PC-9 (cell line): ENCODE results near the gene EPB41. TPM values are rescaled to one million over a fixed set of nuclear protein-coding genes. Genes with fewer than 3 reads are reported as not detected.

Source experiments
- BruUV-seq: library from RNA; stranded (reverse); fragments of 400-500 nt; replicated peaks from 2 replicates; lab custom pipeline; 2021; lab: Mats Ljungman, UMichigan
- CTCF ChIA-PET: fragments of 300-600 bp; sonication (Branson Sonifier 250); formaldehyde crosslinking; loops from one replicate; lab custom pipeline; 2022; ENCODE audit warnings: antibody characterized with exemption; lab: Charles Lee
- POLR2A ChIA-PET: fragments of 300-600 bp; sonication (Branson Sonifier 250); formaldehyde crosslinking; loops from one replicate; lab custom pipeline; 2022; ENCODE audit warnings: antibody characterized with exemption; ENCODE audit not compliant: unreplicated experiment; lab: Charles Lee
- DNase-seq, 2 experiments: peaks; one replicate each; pipeline versions ENCODE4 v3.0.0 to v3.0.0-alpha.2; 2015 to 2022; ENCODE audit warnings: mixed read lengths in 1 of 2
- H2AFZ ChIP-seq: fragments of 200-600 bp; sonication (generic); 2 replicates; pipeline ENCODE4 v1.8.1; 2017; ENCODE audit warnings: antibody characterized with exemption
- H3F3A ChIP-seq: fragments of 200-600 bp; sonication (generic); 2 replicates; pipeline ENCODE4 v1.8.1; 2017; ENCODE audit warnings: antibody characterized with exemption, mild to moderate bottlenecking, low read depth; ENCODE audit not compliant: insufficient read depth
- H3K27ac ChIP-seq: fragments of 200-600 bp; sonication (generic); 2 replicates; pipeline ENCODE4 v1.6.1; 2016; ENCODE audit warnings: mixed run types
- H3K27me3 ChIP-seq: fragments of 200-600 bp; sonication (generic); 2 replicates; pipeline ENCODE4 v1.6.1; 2016; ENCODE audit warnings: low read depth, mixed run types; ENCODE audit not compliant: insufficient read depth
- H3K36me3 ChIP-seq: fragments of 200-600 bp; sonication (generic); 2 replicates; pipeline ENCODE4 v1.6.1; 2016; ENCODE audit warnings: low read depth, mixed run types
- H3K4me1 ChIP-seq: fragments of 200-600 bp; sonication (generic); replicated peaks from 2 replicates; pipeline ENCODE4 v1.6.1; 2016; ENCODE audit warnings: mixed run types; ENCODE audit not compliant: insufficient read depth
- H3K4me2 ChIP-seq: fragments of 200-600 bp; sonication (generic); 2 replicates; pipeline ENCODE4 v1.6.1; 2017; ENCODE audit warnings: mixed run types
- H3K4me3 ChIP-seq: fragments of 200-600 bp; sonication (generic); 2 replicates; pipeline ENCODE4 v1.6.1; 2016; ENCODE audit warnings: mixed run types
- H3K79me2 ChIP-seq: fragments of 200-600 bp; sonication (generic); 2 replicates; pipeline ENCODE4 v1.6.1; 2017; ENCODE audit warnings: low read depth, mixed run types
- H3K9me2 ChIP-seq: fragments of 200-600 bp; sonication (generic); 2 replicates; pipeline ENCODE4 v1.8.1; 2017; ENCODE audit warnings: mild to moderate bottlenecking; ENCODE audit not compliant: insufficient read depth
- H3K9me3 ChIP-seq: fragments of 200-600 bp; sonication (generic); 2 replicates; pipeline ENCODE4 v1.8.1; 2016; ENCODE audit warnings: low read depth; ENCODE audit not compliant: insufficient read depth
- H4K20me1 ChIP-seq: fragments of 200-600 bp; sonication (generic); 2 replicates; pipeline ENCODE4 v1.8.1; 2017; ENCODE audit not compliant: insufficient read depth
- EZH2 ChIP-seq: fragments of 200-600 bp; sonication (generic); IDR thresholded peaks from 2 replicates; pipeline ENCODE4 v1.8.0; 2017; ENCODE audit warnings: antibody characterized with exemption, low read depth
- intact Hi-C: fragments of 100-400 bp; cut with micrococcal nuclease; formaldehyde crosslinking; loops from one replicate; pipeline ENCODE4 v1.10.0; 2022; ENCODE audit not compliant: unreplicated experiment
- total RNA-seq: library from RNA; stranded (reverse); gene quantifications from 2 replicates; pipeline ENCODE4 v1.2.3, GENCODE V29; 2021
- TF ChIP-seq, protein P1 (sequence below): fragments of 200-600 bp; sonication (generic); conservative IDR thresholded peaks from 2 replicates; pipeline ENCODE4 v1.6.1; 2017; ENCODE audit warnings: mixed run types, antibody characterized with exemption, mild to moderate bottlenecking, moderate library complexity

The EPB41 gene
- total RNA-seq, 1 experiment from 2014 or later = 42.2 TPM

DNA sequence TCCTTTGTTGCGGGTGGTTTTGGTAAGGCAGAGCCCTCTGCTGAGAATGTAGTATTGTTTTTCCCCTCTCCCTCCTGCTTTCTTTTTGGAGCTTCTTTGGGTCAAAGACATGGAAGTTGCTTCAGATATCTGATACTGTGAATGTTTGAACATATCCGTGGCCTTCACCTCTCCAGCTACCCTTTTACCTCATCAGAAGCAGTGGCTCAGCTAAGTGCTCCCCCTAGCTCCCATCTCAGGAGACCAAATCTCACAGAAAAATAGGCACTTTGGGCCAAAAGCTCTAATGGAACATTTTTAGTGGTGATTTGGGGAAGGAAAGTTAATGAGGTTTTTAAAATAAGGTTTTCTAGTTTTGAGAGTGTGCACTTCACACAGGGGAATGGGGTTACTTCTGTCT is 203.0 kb downstream of the EPB41 start:
- TF ChIP-seq, protein P1, sequence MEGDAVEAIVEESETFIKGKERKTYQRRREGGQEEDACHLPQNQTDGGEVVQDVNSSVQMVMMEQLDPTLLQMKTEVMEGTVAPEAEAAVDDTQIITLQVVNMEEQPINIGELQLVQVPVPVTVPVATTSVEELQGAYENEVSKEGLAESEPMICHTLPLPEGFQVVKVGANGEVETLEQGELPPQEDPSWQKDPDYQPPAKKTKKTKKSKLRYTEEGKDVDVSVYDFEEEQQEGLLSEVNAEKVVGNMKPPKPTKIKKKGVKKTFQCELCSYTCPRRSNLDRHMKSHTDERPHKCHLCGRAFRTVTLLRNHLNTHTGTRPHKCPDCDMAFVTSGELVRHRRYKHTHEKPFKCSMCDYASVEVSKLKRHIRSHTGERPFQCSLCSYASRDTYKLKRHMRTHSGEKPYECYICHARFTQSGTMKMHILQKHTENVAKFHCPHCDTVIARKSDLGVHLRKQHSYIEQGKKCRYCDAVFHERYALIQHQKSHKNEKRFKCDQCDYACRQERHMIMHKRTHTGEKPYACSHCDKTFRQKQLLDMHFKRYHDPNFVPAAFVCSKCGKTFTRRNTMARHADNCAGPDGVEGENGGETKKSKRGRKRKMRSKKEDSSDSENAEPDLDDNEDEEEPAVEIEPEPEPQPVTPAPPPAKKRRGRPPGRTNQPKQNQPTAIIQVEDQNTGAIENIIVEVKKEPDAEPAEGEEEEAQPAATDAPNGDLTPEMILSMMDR = no peak
- TF ChIP-seq EZH2 = no peak
- intact Hi-C loops = no loop called here
- Histone ChIP-seq H3K4me2 (no peak overlapping the region), H3K27me3 (no peaks in the 10 kb centered on the region), H3F3A (no peaks in the 10 kb centered on the region), H3K4me3 (no peak overlapping the region), H3K4me1 (no peaks in the 10 kb centered on the region), H3K9me2 (no peaks in the 10 kb centered on the region), H3K9me3 (no peaks in the 10 kb centered on the region), H3K36me3 (no peaks in the 10 kb centered on the region), H2AFZ (no peak overlapping the region), H3K27ac (no peak overlapping the region), H4K20me1 (no peaks in the 10 kb centered on the region), H3K79me2 (no peaks in the 10 kb centered on the region)
- BruUV-seq = no TSS peak
- DNase-seq = no peak
- ChIA-PET CTCF (interaction anchor here (0.5 kb wide), 2 partner anchors 12 to 43 kb away, joined by 4 to 8 read pairs; no protein-coding TSS in a partner anchor), POLR2A (interaction anchor here (0.6 kb wide), 1 partner anchor 339 kb away, joined by 3 read pairs; no protein-coding TSS in a partner anchor)

- no TSS peak for BruUV-seq
- Histone ChIP-seq H3K36me3 (no peaks in the 10 kb centered on the region), H3K4me2 (no peak overlapping the region), H3F3A (no peaks in the 10 kb centered on the region), H3K4me1 (no peaks in the 10 kb centered on the region), H2AFZ (no peak overlapping the region), H3K27me3 (no peaks in the 10 kb centered on the region), H3K27ac (no peak overlapping the region), H3K79me2 (no peaks in the 10 kb centered on the region), H4K20me1 (no peaks in the 10 kb centered on the region), H3K9me3 (no peaks in the 10 kb centered on the region), H3K9me2 (no peaks in the 10 kb centered on the region), H3K4me3 (no peak overlapping the region)
- intact Hi-C loops = no loop called here
- POLR2A ChIA-PET = no interaction called here
- TF ChIP-seq EZH2 = no peak
- TF ChIP-seq, protein P1 = no peak
- DNase-seq = no peak
- CTCF ChIA-PET = interaction anchor here (0.5 kb wide), 1 partner anchor 83 kb away, joined by 3 read pairs; no protein-coding TSS in a partner anchor
Observed at GRCh38 chr1:29119121-29119929, 205.0 kb downstream of the EPB41 start.

GRCh38 chr1:29120367-29120766 is 206.0 kb downstream of the EPB41 start:
- intact Hi-C loops = no loop called here
- Histone ChIP-seq H3K27ac (no peak overlapping the region), H3K4me1 (no peaks in the 10 kb centered on the region), H3K4me2 (no peak overlapping the region), H2AFZ (no peak overlapping the region), H3K36me3 (no peaks in the 10 kb centered on the region), H3F3A (no peaks in the 10 kb centered on the region), H3K27me3 (no peaks in the 10 kb centered on the region), H3K9me2 (no peaks in the 10 kb centered on the region), H3K4me3 (no peak overlapping the region), H4K20me1 (no peaks in the 10 kb centered on the region), H3K9me3 (no peaks in the 10 kb centered on the region), H3K79me2 (no peaks in the 10 kb centered on the region)
- ChIA-PET CTCF (no interaction called here), POLR2A (no interaction called here)
- TF ChIP-seq, protein P1 = no peak
- no peak for TF ChIP-seq EZH2
- no TSS peak for BruUV-seq
- no peak for DNase-seq
